Measurements from ENCODE around the gene TRIM68. TPM values are rescaled to one million over a fixed set of nuclear protein-coding genes. Genes with fewer than 3 reads are reported as not detected.

TRIM68 gene, protein sequence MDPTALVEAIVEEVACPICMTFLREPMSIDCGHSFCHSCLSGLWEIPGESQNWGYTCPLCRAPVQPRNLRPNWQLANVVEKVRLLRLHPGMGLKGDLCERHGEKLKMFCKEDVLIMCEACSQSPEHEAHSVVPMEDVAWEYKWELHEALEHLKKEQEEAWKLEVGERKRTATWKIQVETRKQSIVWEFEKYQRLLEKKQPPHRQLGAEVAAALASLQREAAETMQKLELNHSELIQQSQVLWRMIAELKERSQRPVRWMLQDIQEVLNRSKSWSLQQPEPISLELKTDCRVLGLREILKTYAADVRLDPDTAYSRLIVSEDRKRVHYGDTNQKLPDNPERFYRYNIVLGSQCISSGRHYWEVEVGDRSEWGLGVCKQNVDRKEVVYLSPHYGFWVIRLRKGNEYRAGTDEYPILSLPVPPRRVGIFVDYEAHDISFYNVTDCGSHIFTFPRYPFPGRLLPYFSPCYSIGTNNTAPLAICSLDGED
- polyA plus RNA-seq (ENCODE audit: insufficient read length in 4 of 4) = 10 to 100 TPM; 19.7 to 25.3 (median 22.9) TPM

- DNase-seq (ENCODE audit: low read depth in 4 of 4, low spot score in 2 of 4) = peak; percentile 72 to 90 (median 84)
These were observed at the start of gene TRIM68 for GRCh38 chr11:4607781-4608666. TSS of gene TRIM68 (minus strand) at chr11:4608231. CDS start at chr11:4605504, 2,727 bp downstream.

- DNase-seq (ENCODE audit: low read depth in 4 of 4, low spot score in 2 of 4) = no peak
These were observed 46.8 kb upstream of the TRIM68 start for GRCh38 chr11:4654635-4655369.

GRCh38 chr11:4647766-4648165 lies 39.7 kb upstream of the TRIM68 start:
- DNase-seq (ENCODE audit: low read depth in 4 of 4, low spot score in 2 of 4) = no peak

DNA sequence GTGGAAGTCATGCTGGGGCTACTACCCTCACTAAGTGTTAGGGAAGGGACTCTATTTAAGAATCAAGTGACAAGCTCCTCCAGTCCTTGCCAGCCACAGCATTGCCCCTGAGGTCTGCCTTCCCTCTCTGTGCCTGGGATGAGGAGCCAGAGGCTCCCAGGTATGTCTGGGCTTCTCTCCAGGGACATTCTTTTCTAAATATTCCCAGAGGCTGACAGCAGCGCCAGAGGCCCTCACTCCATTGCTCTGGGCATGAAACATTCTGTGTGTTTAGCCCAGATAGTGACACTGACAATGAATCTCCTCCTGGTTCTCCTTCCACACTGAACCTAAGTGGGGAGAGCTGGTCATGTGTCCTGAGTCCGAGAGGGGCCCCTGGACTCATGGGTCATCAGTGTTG lies 37.9 kb upstream of the TRIM68 start:
- no peak for DNase-seq (ENCODE audit: low read depth in 4 of 4, low spot score in 2 of 4)

GRCh38 chr11:4644233-4644632 lies 36.2 kb upstream of the TRIM68 start:
- DNase-seq (ENCODE audit: low read depth in 4 of 4, low spot score in 2 of 4) = no peak

DNA sequence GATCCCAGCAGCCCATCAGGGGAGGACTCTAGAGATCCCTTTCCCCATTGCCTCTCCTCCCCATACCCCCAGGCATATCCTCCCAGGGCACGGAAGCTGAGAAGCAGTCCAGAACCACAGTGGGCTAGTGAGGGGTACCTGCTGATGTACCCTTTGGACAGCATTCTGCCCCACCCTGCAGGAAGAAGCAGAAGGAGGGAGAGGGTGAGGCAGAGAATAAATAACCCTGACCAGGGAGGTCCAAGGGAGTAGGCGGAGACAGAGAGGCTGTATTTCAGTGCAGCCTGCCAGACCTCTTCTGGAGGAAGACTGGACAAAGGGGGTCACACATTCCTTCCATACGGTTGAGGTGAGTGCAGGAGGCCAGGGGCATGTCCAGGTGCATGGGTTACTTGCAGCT lies 35.7 kb upstream of the TRIM68 start, which contains the start of gene OR51E1:
TSS of gene OR51E1 (plus strand) at position 301 of the 400 bp plus-strand sequence. CDS start 8,545 bp downstream, outside the sequence.
- no peak for DNase-seq (ENCODE audit: low read depth in 4 of 4, low spot score in 2 of 4)

- DNase-seq (ENCODE audit: low read depth in 4 of 4, low spot score in 2 of 4) = no peak
These were observed 35.0 kb upstream of the TRIM68 start for GRCh38 chr11:4643076-4643475.

DNA sequence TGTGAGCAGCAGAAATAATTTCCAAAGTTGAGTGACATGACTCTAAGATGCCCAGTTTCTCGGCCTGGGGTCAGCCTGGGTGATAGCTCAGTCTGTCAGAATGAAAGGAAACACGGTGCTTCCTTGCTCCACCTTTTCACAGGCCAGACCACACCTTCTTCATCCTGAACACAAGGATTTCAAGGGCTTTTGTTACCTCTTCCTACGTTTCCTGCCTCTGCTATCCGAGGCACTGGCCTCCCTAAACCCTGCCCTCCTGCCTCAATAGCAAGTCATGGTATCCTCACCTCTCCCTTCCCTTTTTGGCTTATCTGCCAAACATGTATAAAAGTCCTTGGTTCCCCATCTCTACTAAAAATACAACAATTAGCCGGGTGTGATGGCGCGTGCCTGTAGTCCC lies 34.0 kb upstream of the TRIM68 start:
- no peak for DNase-seq (ENCODE audit: low read depth in 4 of 4, low spot score in 2 of 4)

DNA sequence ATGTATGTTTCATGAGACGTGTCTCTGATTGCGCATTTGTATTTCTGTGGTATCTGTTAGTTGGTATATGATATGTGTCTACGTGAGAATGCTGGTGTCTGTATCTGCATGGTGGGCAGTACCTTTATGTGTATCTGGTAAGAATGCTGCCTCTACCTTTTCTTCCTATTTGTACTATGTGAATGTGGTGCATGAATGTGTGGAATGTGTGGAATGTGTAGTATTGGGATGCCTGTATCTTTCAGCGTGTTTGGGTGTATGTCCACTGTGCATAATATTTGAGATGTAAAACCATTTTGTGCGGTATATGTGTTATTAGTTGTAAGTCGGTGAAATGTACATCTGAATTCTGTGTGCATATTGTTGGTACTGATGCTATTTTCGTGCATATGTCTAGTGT lies 33.5 kb upstream of the TRIM68 start:
- no peak for DNase-seq (ENCODE audit: low read depth in 4 of 4, low spot score in 2 of 4)

DNA sequence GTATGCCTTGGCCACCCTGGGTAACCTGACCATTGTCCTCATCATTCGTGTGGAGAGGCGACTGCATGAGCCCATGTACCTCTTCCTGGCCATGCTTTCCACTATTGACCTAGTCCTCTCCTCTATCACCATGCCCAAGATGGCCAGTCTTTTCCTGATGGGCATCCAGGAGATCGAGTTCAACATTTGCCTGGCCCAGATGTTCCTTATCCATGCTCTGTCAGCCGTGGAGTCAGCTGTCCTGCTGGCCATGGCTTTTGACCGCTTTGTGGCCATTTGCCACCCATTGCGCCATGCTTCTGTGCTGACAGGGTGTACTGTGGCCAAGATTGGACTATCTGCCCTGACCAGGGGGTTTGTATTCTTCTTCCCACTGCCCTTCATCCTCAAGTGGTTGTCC lies 31.9 kb upstream of the TRIM68 start:
- no peak for DNase-seq (ENCODE audit: low read depth in 4 of 4, low spot score in 2 of 4)

- DNase-seq (ENCODE audit: low read depth in 4 of 4, low spot score in 2 of 4) = no peak
These were observed 29.6 kb upstream of the TRIM68 start for GRCh38 chr11:4637662-4638047.

DNA sequence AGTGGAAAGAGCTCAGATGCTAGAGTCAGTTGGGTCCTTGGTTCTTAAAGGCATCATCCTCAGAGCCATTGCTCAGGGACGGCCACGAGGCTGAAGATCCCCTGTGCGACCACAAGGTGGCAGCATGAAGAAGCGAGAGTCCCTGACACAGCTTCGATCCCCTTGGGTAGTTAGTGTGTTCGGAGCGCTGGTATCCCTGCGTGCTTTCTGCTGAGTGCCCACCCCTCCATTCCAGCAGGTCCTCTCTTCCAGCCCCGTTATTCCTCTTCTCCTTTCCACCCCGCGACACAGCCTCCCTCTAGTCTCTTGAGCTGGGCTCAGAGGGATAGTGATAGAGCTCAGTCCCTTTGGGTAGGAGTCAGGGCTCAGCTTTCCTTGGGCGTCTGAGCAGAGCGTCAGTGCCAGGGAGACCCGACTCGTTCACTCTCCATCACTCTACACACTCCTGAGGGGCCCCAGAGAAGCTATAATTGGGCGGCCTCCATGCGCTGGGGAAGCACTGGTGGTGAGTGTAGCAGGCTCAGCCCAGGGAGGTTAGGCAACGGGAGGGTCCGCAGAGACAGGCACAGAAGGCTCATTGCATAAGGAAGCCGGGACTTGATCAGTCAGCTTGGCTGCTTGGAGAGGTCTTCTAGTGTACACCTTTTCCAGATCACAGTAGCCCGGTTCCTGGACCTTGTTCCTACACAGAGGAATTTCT lies 29.1 kb upstream of the TRIM68 start, which contains the start of gene OR51D1:
TSS of gene OR51D1 (plus strand) at position 516 of the 700 bp plus-strand sequence. CDS start 2,314 bp downstream, outside the sequence.
- DNase-seq (ENCODE audit: low read depth in 4 of 4, low spot score in 2 of 4) = peak in 3 of 4 donors; percentile 60 to 75 (median 69)

DNA sequence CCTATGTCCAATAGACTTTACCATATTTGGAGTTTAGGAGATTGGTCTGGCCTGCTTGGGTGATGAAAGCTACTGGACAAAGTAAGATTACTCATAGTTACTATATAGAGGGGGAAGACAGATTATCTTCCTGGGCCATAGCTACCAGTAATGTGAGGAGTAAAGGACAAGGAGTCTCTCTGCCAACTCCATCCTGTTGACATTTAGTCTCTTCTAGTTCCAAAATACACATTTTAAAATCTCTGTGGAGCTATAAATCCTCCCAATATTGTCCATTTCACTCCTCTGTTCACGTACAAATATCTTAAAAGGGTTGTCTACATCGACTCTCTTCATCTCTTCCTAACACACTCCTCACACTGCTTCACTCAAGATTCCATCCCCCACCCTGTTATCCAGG lies 28.1 kb upstream of the TRIM68 start:
- DNase-seq (ENCODE audit: low read depth in 4 of 4, low spot score in 2 of 4) = no peak

DNA sequence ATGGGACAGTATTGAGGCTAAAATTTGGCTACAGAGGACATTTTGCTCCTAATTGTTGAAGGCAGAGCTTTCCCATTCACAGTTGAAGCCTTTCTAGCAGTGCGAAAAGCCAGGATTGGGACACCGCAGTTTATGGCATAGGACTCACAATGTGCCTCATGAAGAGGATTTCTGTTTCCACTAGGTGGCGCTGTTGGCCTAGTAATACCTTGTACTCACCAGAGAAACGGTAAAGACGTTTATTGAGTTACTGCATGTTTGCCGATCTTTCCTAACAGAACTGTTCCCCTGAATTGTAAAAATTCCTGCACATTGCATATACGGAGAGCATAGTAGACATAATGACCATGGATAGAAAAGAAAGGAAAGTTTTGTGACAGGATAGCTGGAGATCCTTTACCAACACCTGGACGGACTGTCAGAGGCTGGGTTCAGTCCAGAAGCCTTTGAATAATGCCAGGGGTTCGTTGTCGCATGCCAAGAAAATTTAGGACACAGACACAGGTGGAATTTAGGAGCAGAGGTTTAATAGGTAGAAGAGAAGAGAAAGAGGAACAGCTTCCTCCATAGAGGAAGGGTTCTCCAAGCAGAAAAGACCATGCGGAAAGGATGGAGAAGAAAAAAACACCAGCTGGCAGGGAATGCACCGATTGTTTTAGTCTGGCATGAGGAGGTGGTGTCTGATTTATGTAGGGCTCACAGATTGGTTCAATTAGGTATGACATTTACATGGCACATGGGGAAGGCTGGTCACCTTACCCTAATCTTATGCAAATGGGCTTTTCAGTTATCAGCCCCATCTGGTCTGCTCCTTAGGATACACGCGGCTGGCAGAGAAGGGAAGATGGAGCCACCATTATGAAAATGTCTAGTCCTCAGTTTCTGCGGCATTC lies 18.4 kb upstream of the TRIM68 start:
- peak in 2 of 4 donors; percentile 57 to 62 for DNase-seq (ENCODE audit: low read depth in 4 of 4, low spot score in 2 of 4)

DNA sequence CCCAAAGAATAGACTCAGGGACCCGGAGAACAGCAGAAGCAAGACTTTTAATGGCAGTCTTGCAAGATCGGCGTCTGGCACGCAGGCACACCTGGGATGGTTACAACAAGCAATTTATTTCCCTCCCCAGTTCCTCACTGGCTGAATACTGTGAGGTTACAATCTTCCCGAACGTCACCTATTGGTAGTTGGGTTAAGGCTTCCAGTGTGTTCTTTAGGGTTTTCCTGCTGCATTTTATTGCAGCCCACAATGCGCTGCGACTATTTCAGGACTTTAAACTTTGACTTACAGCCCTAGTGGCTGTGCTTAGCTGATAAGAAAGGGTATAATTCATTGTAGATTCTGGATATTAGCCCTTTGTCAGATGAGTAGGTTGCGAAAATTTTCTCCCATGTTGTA lies 11.5 kb upstream of the TRIM68 start:
- DNase-seq (ENCODE audit: low read depth in 4 of 4, low spot score in 2 of 4) = no peak

- no peak for DNase-seq (ENCODE audit: low read depth in 4 of 4, low spot score in 2 of 4)
These were observed 7.9 kb upstream of the TRIM68 start for GRCh38 chr11:4615856-4616444.

DNA sequence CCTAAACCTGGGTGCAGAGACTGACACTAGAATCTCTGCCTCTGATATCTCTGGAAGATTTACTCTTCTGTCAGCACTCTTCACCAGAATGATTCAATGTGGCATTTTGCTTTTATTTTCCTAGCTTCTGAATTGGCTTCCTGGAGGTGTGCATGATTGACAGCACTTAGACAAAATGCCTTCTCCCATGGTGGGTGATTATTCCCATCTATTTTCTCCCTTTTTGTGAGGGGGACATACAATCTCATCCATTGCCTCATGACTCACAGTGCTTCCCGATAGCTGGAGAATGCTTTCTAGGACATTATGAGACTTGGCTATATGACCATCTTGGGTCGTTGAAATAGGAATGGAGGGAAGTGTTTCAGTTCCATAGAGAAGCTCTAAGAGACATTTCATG lies 4.0 kb upstream of the TRIM68 start:
- no peak for DNase-seq (ENCODE audit: low read depth in 4 of 4, low spot score in 2 of 4)

- DNase-seq (ENCODE audit: low read depth in 4 of 4, low spot score in 2 of 4) = no peak
These were observed 2.4 kb upstream of the TRIM68 start for GRCh38 chr11:4610258-4610935.

Measured in left renal cortex interstitium (tissue), 4 donors.